HEK293T (cell line): Measurements from ENCODE around the gene PHACTR2.

Source experiments
- ARNT ChIP-seq: fragments of 450-650 bp; IDR thresholded peaks from 2 replicates; pipeline ENCODE4 v1.6.1; 2017; ENCODE audit warnings: mild to moderate bottlenecking
- BHLHE40 ChIP-seq: fragments of 450-650 bp; IDR thresholded peaks from 2 replicates; pipeline ENCODE4 v1.6.1; 2016; ENCODE audit warnings: mild to moderate bottlenecking, moderate library complexity, borderline replicate concordance
- FOXA1 ChIP-seq: fragments of 450-650 bp; IDR thresholded peaks from 2 replicates; pipeline ENCODE4 v1.6.1; 2016; ENCODE audit warnings: mild to moderate bottlenecking
- FOXK2 ChIP-seq: fragments of 450-650 bp; IDR thresholded peaks from 2 replicates; pipeline ENCODE4 v1.6.1; 2016; ENCODE audit warnings: mild to moderate bottlenecking
- FOXM1 ChIP-seq: fragments of 450-650 bp; IDR thresholded peaks from 2 replicates; pipeline ENCODE4 v1.6.1; 2017; ENCODE audit warnings: mild to moderate bottlenecking, borderline replicate concordance
- HDGF ChIP-seq: fragments of 450-650 bp; IDR thresholded peaks from 2 replicates; pipeline ENCODE4 v1.6.1; 2017; ENCODE audit warnings: antibody characterized with exemption, borderline replicate concordance
- L3MBTL2 ChIP-seq: fragments of 450-650 bp; conservative IDR thresholded peaks from 2 replicates; pipeline ENCODE4 v1.6.1; 2016; ENCODE audit warnings: mild to moderate bottlenecking
- NFRKB ChIP-seq: fragments of 450-650 bp; IDR thresholded peaks from 2 replicates; pipeline ENCODE4 v1.6.1; 2016; ENCODE audit warnings: mild to moderate bottlenecking, moderate library complexity
- PKNOX1 ChIP-seq: fragments of 450-650 bp; IDR thresholded peaks from 2 replicates; pipeline ENCODE4 v1.6.1; 2016
- SP1 ChIP-seq: fragments of 450-650 bp; IDR thresholded peaks from 2 replicates; pipeline ENCODE4 v1.6.1; 2017
- SUZ12 ChIP-seq: fragments of 450-650 bp; IDR thresholded peaks from 2 replicates; pipeline ENCODE4 v1.6.1; 2016; ENCODE audit warnings: mild to moderate bottlenecking
- ZNF384 ChIP-seq: fragments of 450-650 bp; IDR thresholded peaks from 2 replicates; pipeline ENCODE4 v1.6.1; 2016

- TF ChIP-seq BHLHE40 (no peak), FOXM1 (no peak), SUZ12 (no peak), SP1 (no peak), PKNOX1 (no peak), FOXA1 (no peak), HDGF (no peak), ARNT (no peak), L3MBTL2 (no peak), NFRKB (no peak), ZNF384 (no peak), FOXK2 (no peak)
Measured at GRCh38 chr6:143872201-143872600, 194.4 kb downstream of the PHACTR2 start.
